HL-60 (cell line): ENCODE results near the gene NFIB.

ENCODE experiments used
- DNase-seq, 2 experiments: peaks; one replicate each; pipeline ENCODE4 v3.0.0-alpha.2; 2010 to 2020; ENCODE audit warnings: low read depth in 1 of 2, low spot score in 1 of 2
- H3K27ac ChIP-seq: fragments of 250-450 bp; sonication (Bioruptor Pico); replicated peaks from 2 replicates; pipeline ENCODE4 v1.5.1; 2020; ENCODE audit warnings: mild to moderate bottlenecking, moderate library complexity
- H3K27me3 ChIP-seq: fragments of 250-450 bp; sonication (Bioruptor Pico); 2 replicates; pipeline ENCODE4 v1.5.1; 2021; ENCODE audit warnings: mild to moderate bottlenecking, moderate library complexity; ENCODE audit not compliant: insufficient read depth, poor library complexity, severe bottlenecking
- H3K4me3 ChIP-seq: replicated peaks from 2 replicates; pipeline ENCODE4 v1.5.1; 2011; ENCODE audit warnings: mild to moderate bottlenecking, control low read depth, low read length; ENCODE audit not compliant: insufficient read depth
- GABPA ChIP-seq: IDR thresholded peaks from 2 replicates; pipeline ENCODE4 v1.6.1; 2012; ENCODE audit warnings: low read depth
- POLR2AphosphoS5 ChIP-seq: IDR thresholded peaks from 2 replicates; pipeline ENCODE4 v1.6.1; 2012; ENCODE audit warnings: low read depth
- SPI1 ChIP-seq: IDR thresholded peaks from 2 replicates; pipeline ENCODE4 v1.6.1; 2012; ENCODE audit warnings: low read depth, mild to moderate bottlenecking, borderline replicate concordance
- TF ChIP-seq, protein P1 (sequence below): IDR thresholded peaks from one replicate; pipeline ENCODE4 v1.5.1; 2011; ENCODE audit warnings: low read length, control low read depth, inconsistent platforms; ENCODE audit not compliant: insufficient read depth
- TF ChIP-seq, protein P2 (sequence below): IDR thresholded peaks from 2 replicates; pipeline ENCODE4 v1.6.1; 2012; ENCODE audit warnings: low read depth; ENCODE audit not compliant: insufficient replicate concordance

Gene NFIB

DNA sequence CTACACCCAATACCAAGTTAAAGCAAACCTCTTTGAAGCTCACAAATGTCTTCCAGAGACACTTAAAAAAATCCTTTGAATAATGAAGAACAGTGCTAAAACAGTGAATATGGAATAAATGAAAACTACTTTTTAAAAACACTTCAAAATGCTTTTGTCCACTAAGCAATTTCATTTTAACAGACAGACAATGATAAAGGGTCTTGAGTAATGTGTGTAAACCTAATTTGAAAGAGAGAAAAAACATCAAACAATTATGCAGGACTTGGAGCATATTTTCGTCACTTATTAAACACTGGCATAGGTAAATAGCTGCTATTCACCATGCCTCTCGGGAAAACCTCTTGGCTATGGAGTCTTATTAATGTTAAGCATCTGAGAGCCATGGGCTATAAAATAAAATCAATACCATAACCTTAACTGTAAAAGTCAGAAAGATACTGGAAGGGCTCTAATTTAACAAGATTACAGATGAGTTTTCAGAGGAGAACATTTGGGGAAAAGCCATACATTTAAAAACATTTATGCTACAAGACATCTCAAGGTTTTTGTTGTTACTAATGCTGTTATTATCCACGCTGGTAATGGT, 177.8 kb downstream of the NFIB start:
- no peak for TF ChIP-seq SPI1
- no peak for TF ChIP-seq GABPA
- TF ChIP-seq POLR2AphosphoS5 = no peak
- TF ChIP-seq, protein P1, sequence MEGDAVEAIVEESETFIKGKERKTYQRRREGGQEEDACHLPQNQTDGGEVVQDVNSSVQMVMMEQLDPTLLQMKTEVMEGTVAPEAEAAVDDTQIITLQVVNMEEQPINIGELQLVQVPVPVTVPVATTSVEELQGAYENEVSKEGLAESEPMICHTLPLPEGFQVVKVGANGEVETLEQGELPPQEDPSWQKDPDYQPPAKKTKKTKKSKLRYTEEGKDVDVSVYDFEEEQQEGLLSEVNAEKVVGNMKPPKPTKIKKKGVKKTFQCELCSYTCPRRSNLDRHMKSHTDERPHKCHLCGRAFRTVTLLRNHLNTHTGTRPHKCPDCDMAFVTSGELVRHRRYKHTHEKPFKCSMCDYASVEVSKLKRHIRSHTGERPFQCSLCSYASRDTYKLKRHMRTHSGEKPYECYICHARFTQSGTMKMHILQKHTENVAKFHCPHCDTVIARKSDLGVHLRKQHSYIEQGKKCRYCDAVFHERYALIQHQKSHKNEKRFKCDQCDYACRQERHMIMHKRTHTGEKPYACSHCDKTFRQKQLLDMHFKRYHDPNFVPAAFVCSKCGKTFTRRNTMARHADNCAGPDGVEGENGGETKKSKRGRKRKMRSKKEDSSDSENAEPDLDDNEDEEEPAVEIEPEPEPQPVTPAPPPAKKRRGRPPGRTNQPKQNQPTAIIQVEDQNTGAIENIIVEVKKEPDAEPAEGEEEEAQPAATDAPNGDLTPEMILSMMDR = no peak
- TF ChIP-seq, protein P2, sequence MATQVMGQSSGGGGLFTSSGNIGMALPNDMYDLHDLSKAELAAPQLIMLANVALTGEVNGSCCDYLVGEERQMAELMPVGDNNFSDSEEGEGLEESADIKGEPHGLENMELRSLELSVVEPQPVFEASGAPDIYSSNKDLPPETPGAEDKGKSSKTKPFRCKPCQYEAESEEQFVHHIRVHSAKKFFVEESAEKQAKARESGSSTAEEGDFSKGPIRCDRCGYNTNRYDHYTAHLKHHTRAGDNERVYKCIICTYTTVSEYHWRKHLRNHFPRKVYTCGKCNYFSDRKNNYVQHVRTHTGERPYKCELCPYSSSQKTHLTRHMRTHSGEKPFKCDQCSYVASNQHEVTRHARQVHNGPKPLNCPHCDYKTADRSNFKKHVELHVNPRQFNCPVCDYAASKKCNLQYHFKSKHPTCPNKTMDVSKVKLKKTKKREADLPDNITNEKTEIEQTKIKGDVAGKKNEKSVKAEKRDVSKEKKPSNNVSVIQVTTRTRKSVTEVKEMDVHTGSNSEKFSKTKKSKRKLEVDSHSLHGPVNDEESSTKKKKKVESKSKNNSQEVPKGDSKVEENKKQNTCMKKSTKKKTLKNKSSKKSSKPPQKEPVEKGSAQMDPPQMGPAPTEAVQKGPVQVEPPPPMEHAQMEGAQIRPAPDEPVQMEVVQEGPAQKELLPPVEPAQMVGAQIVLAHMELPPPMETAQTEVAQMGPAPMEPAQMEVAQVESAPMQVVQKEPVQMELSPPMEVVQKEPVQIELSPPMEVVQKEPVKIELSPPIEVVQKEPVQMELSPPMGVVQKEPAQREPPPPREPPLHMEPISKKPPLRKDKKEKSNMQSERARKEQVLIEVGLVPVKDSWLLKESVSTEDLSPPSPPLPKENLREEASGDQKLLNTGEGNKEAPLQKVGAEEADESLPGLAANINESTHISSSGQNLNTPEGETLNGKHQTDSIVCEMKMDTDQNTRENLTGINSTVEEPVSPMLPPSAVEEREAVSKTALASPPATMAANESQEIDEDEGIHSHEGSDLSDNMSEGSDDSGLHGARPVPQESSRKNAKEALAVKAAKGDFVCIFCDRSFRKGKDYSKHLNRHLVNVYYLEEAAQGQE = no peak
- H3K27ac ChIP-seq = no peak overlapping the region
- no peak for DNase-seq

DNA sequence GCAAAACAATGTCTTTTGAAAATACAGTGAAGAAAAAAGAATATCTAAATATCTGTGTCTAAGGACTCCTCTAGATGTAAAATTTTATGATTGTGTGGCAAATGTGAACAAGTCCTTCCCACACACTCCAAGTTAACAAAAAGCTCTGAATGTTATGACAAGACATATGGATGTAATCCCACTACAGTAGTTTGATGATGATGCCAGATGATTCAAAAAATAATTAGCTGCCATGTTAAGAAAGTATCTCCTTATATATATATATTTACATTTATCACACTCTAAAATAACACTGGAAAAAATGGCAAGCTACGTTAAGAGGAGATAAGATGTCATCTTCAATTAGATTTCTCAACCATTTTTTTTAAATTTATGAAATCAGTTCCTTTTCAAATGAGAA, 178.5 kb downstream of the NFIB start:
- Histone ChIP-seq H3K27me3 (no peaks in the 10 kb centered on the region), H3K27ac (no peak overlapping the region), H3K4me3 (no peak overlapping the region)
- no peak for DNase-seq
- TF ChIP-seq POLR2AphosphoS5 = no peak
- TF ChIP-seq, protein P1 = no peak
- TF ChIP-seq, protein P2 = no peak
- TF ChIP-seq GABPA = no peak
- TF ChIP-seq SPI1 = no peak

More for the DNA sequence above, 177.8 kb downstream of the NFIB start:
- no peak overlapping the region for H3K4me3 ChIP-seq
- H3K27me3 ChIP-seq = no peaks in the 10 kb centered on the region

DNA sequence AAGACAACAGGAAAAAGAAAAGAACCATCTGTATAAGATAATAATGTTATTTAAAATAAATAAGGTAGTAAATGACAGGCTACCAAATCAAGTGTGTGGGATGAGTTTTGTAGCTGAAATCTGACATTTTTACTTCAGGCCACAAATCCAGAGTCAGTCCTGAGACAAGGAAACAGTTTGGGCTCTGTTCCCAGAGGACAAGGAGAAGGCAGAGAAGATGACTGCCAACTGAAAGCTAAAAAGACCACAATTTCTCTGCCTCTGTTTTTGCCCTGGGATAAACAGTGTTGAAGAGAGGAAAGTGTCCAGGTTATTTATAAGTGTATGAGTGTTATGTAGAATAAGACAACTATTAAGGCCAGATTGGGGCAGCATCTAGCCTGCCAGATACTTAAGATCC, 180.5 kb downstream of the NFIB start:
- TF ChIP-seq, protein P1 = no peak
- TF ChIP-seq GABPA (no peak), SPI1 (no peak), POLR2AphosphoS5 (no peak)
- TF ChIP-seq, protein P2 = no peak
- Histone ChIP-seq H3K27me3 (no peaks in the 10 kb centered on the region), H3K27ac (no peak overlapping the region), H3K4me3 (no peak overlapping the region)
- DNase-seq = no peak
